GM12878 (cell line): Measurements from ENCODE around the gene ERP27. TPM values are rescaled to one million over a fixed set of nuclear protein-coding genes. Genes with fewer than 3 reads are reported as not detected.

Experiments used
- ATAC-seq: fragments of 200-7000 bp; cut with Tn5 transposase; 3 replicates; pipeline ENCODE4 v1.9.1; 2020; ENCODE audit warnings: mild to moderate bottlenecking, moderate library complexity
- BruUV-seq: library from RNA; stranded (reverse); fragments of 400-500 nt; replicated peaks from 2 replicates; lab custom pipeline; 2021; lab: Mats Ljungman, UMichigan
- CTCF ChIA-PET: fragments of 300-600 bp; sonication (Branson Sonifier 250); formaldehyde crosslinking; extraction: SDS; loops from one replicate; lab custom pipeline; 2021; ENCODE audit warnings: inconsistent platforms; lab: Yijun Ruan, JAX
- POLR2A ChIA-PET: fragments of 350-600 bp; formaldehyde crosslinking; extraction: SDS; loops from one replicate; lab custom pipeline; 2021; ENCODE audit warnings: inconsistent platforms; lab: Charles Lee
- RAD21 ChIA-PET: fragments of 300-600 bp; sonication (Branson Sonifier 250); formaldehyde crosslinking; loops from one replicate; lab custom pipeline; 2023; ENCODE audit warnings: antibody characterized with exemption; ENCODE audit not compliant: unreplicated experiment; lab: Charles Lee
- SMC1A ChIA-PET: fragments of 300-600 bp; sonication (Branson Sonifier 250); formaldehyde crosslinking; loops from one replicate; lab custom pipeline; 2023; ENCODE audit not compliant: unreplicated experiment, uncharacterized antibody; lab: Charles Lee
- DNase-seq: peaks from one replicate; pipeline ENCODE4 v3.0.0-alpha.2; 2011; ENCODE audit warnings: low read depth, low spot score
- FAIRE-seq: peaks from 3 replicates; lab custom pipeline; 2011; peaks lifted over from hg19 to GRCh38; lab: Jason Lieb, UNC
- H2AFZ ChIP-seq: 2 replicates; pipeline ENCODE4 v1.6.0; 2011; ENCODE audit warnings: low read depth, low read length, control low read depth; ENCODE audit not compliant: control insufficient read depth
- H3K27ac ChIP-seq: 2 replicates; pipeline ENCODE4 v1.5.1; 2011; ENCODE audit warnings: control low read depth; ENCODE audit not compliant: control insufficient read depth, insufficient read depth
- H3K27me3 ChIP-seq, 2 experiments: replicated peaks in 1 of 2; 2 replicates each; pipeline versions ENCODE4 v1.6.0 to v1.6.1; 2011; ENCODE audit warnings: low read length in 1 of 2; ENCODE audit not compliant: control insufficient read depth in 2 of 2, insufficient read depth in 2 of 2
- H3K36me3 ChIP-seq, 2 experiments: 2 replicates each; pipeline ENCODE4 v1.5.1; 2011; ENCODE audit warnings: low read length in 1 of 2; ENCODE audit not compliant: control insufficient read depth in 2 of 2, insufficient read depth in 2 of 2
- H3K4me1 ChIP-seq: 2 replicates; pipeline ENCODE4 v1.6.1; 2011; ENCODE audit warnings: mild to moderate bottlenecking, low read length, moderate library complexity, mixed read lengths; ENCODE audit not compliant: control insufficient read depth, insufficient read depth
- H3K4me2 ChIP-seq: 2 replicates; pipeline ENCODE4 v1.6.0; 2011; ENCODE audit warnings: control low read depth; ENCODE audit not compliant: control insufficient read depth, insufficient read depth
- H3K4me3 ChIP-seq: fragments of 200-600 bp; sonication (generic); 2 replicates; pipeline ENCODE4 v1.5.1; 2016
- H3K79me2 ChIP-seq: 2 replicates; pipeline ENCODE4 v1.6.0; 2011; ENCODE audit warnings: low read length; ENCODE audit not compliant: control insufficient read depth, insufficient read depth
- H3K9ac ChIP-seq: 2 replicates; pipeline ENCODE4 v1.8.0; 2011; ENCODE audit warnings: low read length, control low read depth, mixed read lengths; ENCODE audit not compliant: control insufficient read depth, insufficient read depth
- H3K9me3 ChIP-seq: replicated peaks from 3 replicates; pipeline ENCODE4 v1.5.1; 2011; ENCODE audit warnings: mild to moderate bottlenecking, low read length; ENCODE audit not compliant: control insufficient read depth, insufficient read depth
- H4K20me1 ChIP-seq: 2 replicates; pipeline ENCODE4 v1.6.0; 2011; ENCODE audit not compliant: control insufficient read depth, insufficient read depth
- BCL3 ChIP-seq: IDR thresholded peaks from 2 replicates; pipeline ENCODE4 v1.6.1; 2011; ENCODE audit warnings: borderline replicate concordance, low read depth, mild to moderate bottlenecking, moderate library complexity, low read length; ENCODE audit not compliant: insufficient read depth, poor library complexity, severe bottlenecking
- IRF4 ChIP-seq: IDR thresholded peaks from 2 replicates; pipeline ENCODE4 v1.6.1; 2011; ENCODE audit warnings: low read depth, low read length
- KAT2A ChIP-seq: conservative IDR thresholded peaks from 2 replicates; pipeline ENCODE4 v1.6.1; 2011; ENCODE audit warnings: low read depth, low read length; ENCODE audit not compliant: control insufficient read depth
- MYB ChIP-seq: fragments of 150-350 bp; IDR thresholded peaks from 2 replicates; pipeline ENCODE4 v1.6.1; 2014; ENCODE audit warnings: mild to moderate bottlenecking, low read depth, low read length, borderline replicate concordance
- NFIC ChIP-seq: IDR thresholded peaks from 2 replicates; pipeline ENCODE4 v1.6.1; 2012; ENCODE audit warnings: low read depth, mild to moderate bottlenecking, inconsistent platforms, low read length, moderate library complexity
- REST ChIP-seq: IDR thresholded peaks from 2 replicates; pipeline ENCODE4 v1.6.1; 2012; ENCODE audit warnings: mild to moderate bottlenecking, low read depth, low read length
- SMARCA5 ChIP-seq: fragments of 450-650 bp; IDR thresholded peaks from 2 replicates; pipeline ENCODE4 v1.6.1; 2017; ENCODE audit warnings: mild to moderate bottlenecking
- SRF ChIP-seq, 2 experiments: IDR thresholded peaks; 2 replicates each; pipeline ENCODE4 v1.6.1; 2011; ENCODE audit warnings: low read depth in 2 of 2, low read length in 2 of 2, mild to moderate bottlenecking in 1 of 2, moderate library complexity in 1 of 2
- STAT1 ChIP-seq: fragments of 450-650 bp; conservative IDR thresholded peaks from 2 replicates; pipeline ENCODE4 v1.6.1; 2014; ENCODE audit warnings: antibody characterized with exemption, mild to moderate bottlenecking
- TAF1 ChIP-seq: IDR thresholded peaks from 2 replicates; pipeline ENCODE4 v1.6.1; 2011; ENCODE audit warnings: mild to moderate bottlenecking, low read depth, low read length, borderline replicate concordance
- TARDBP ChIP-seq: IDR thresholded peaks from 2 replicates; pipeline ENCODE4 v1.6.1; 2016; ENCODE audit warnings: borderline replicate concordance
- TCF12 ChIP-seq: IDR thresholded peaks from 2 replicates; pipeline ENCODE4 v1.6.1; 2011; ENCODE audit warnings: low read depth, mild to moderate bottlenecking, low read length
- YBX1 ChIP-seq: fragments of 450-650 bp; IDR thresholded peaks from 2 replicates; pipeline ENCODE4 v1.6.1; 2016; ENCODE audit warnings: antibody characterized with exemption
- WGBS: methylation state at CpG from one replicate; pipeline ENCODE4 v1.1.6; 2016; ENCODE audit warnings: low lambda C conversion rate; ENCODE audit not compliant: insufficient replicate concordance, insufficient coverage; ENCODE audit errors: missing lambda C conversion rate; 5-methylcytosine and 5-hydroxymethylcytosine counted together
- in situ Hi-C: fragments of 300-500 bp; cut with MboI; formaldehyde crosslinking; loops from 9 replicates; pipeline ENCODE4 v1.14.3; 2018; ENCODE audit warnings: mixed read lengths
- intact Hi-C: fragments of 100-400 bp; cut with micrococcal nuclease; formaldehyde crosslinking; loops from one replicate; pipeline ENCODE4 v1.14.2; 2022; ENCODE audit not compliant: unreplicated experiment
- polyA plus RNA-seq, 11 experiments: library from polyadenylated mRNA; depleted of rRNA in 4 of 11; unstranded in 6 of 11; stranded (reverse) in 5 of 11; fragments of >200 nt; fragmentation: Nextera tagmentation in 4 of 11; fragmentation: Illumina TruSeq in 1 of 11; extraction: Ambion mirVana in 4 of 11; extraction: Trizol in 1 of 11; gene quantifications; 1 replicate in 1 of 11; 2 replicates in 10 of 11; pipeline versions ENCODE4 v1.2.1 to v1.2.3, GENCODE V29; 2011 to 2016; ENCODE audit warnings: inconsistent platforms in 2 of 11, missing spikeins in 2 of 11, low read depth in 1 of 11
- total RNA-seq, 4 experiments: library from RNA; depleted of rRNA in 3 of 4; stranded (reverse); fragments of >200 nt in 3 of 4; fragmentation: Illumina TruSeq in 1 of 4; extraction: Trizol in 1 of 4; gene quantifications; 2 replicates each; pipeline versions ENCODE4 v1.2.1 to v1.2.3, GENCODE V29; 2013 to 2021

The ERP27 gene
- total and polyA plus RNA-seq, 10 of the 15 experiments (the other 5 are each of a cell fraction or from before 2014, with no cell fraction given), result 0.91 to 2.4 (median 1.4) TPM

- FAIRE-seq, result no peak
- no peaks in the 10 kb centered on the region for H3K27me3 ChIP-seq
- ChIA-PET SMC1A (interaction anchor here (0.7 to 2.1 kb wide), 10 partner anchors 11 to 100 kb away, joined by 3 to 6 read pairs (median 4); partner anchors contain the start of gene WBP11), CTCF (interaction anchor here (0.7 to 2.1 kb wide), 6 partner anchors 8 to 109 kb away, joined by 4 to 7 read pairs (median 6); no protein-coding TSS in a partner anchor), POLR2A (interaction anchor here (0.6 kb wide), 1 partner anchor 117 kb away, joined by 3 read pairs; no protein-coding TSS in a partner anchor), RAD21 (no interaction called here)
- peaks cover 4% of the 10 kb centered on the region; the same call in 1 of the 2 replicates for H3K4me1 ChIP-seq
- in situ Hi-C loops, result no loop called here
- no peak overlapping the region for H2AFZ ChIP-seq
- no peak for DNase-seq
- H3K27ac ChIP-seq, result no peak overlapping the region
- no peaks in the 10 kb centered on the region for H3K36me3 ChIP-seq
- H3K9ac ChIP-seq, result no peak overlapping the region
- H3K9me3 ChIP-seq, result no peaks in the 10 kb centered on the region
- 0 out of 3 replicates have a peak, but pooled peaks have one; percentile 24 for ATAC-seq
- no peaks in the 10 kb centered on the region for H4K20me1 ChIP-seq
- no TSS peak for BruUV-seq
- H3K79me2 ChIP-seq, result no peaks in the 10 kb centered on the region
- intact Hi-C loops, result no loop called here
- WGBS, result 65% methylated on average over 2 of the region's 2 CpGs
- no peak overlapping the region for H3K4me3 ChIP-seq
- TF ChIP-seq YBX1, result no peak
- peak; percentile 28 to 54; a peak in 1 of 4 replicates for TF ChIP-seq SRF (IDR thresholded peaks at IDR 0.05; ENCODE audit: low read depth in 2 of 2, low read length in 2 of 2)
- no peak for TF ChIP-seq BCL3
- H3K4me2 ChIP-seq, result no peak overlapping the region; the same call in 1 of the 2 replicates
Measured at GRCh38 chr12:14902465-14902864, 35.9 kb downstream of the ERP27 start.

- ChIA-PET POLR2A (no interaction called here), RAD21 (interaction anchor here (1.9 kb wide), 1 partner anchor 53 kb away, joined by 5 read pairs; no protein-coding TSS in a partner anchor), CTCF (no interaction called here), SMC1A (no interaction called here)
- no peaks in the 10 kb centered on the region for H4K20me1 ChIP-seq
- no peaks in the 10 kb centered on the region for H3K36me3 ChIP-seq
- H2AFZ ChIP-seq, result no peak overlapping the region
- BruUV-seq, result no TSS peak
- no peaks in the 10 kb centered on the region for H3K79me2 ChIP-seq
- no peak overlapping the region for H3K9ac ChIP-seq
- intact Hi-C loops, result no loop called here
- DNase-seq (no peak), FAIRE-seq (no peak), ATAC-seq (no peak; the same call in 2 of the 3 replicates)
- no peaks in the 10 kb centered on the region for H3K27me3 ChIP-seq
- in situ Hi-C loops, result no loop called here
- WGBS, result 94% methylated on average over 1 of the region's 1 CpG
- H3K4me3 ChIP-seq, result no peak overlapping the region
- H3K4me2 ChIP-seq, result no peak overlapping the region
- peaks cover 4% of the 10 kb centered on the region; the same call in 1 of the 2 replicates for H3K4me1 ChIP-seq
- no peaks in the 10 kb centered on the region for H3K9me3 ChIP-seq
- no peak overlapping the region for H3K27ac ChIP-seq
- TF ChIP-seq TCF12 (no peak), IRF4 (no peak), REST (no peak), STAT1 (no peak), TARDBP (no peak), MYB (no peak), NFIC (no peak), KAT2A (no peak), SMARCA5 (no peak), TAF1 (no peak)
Measured at GRCh38 chr12:14901228-14901562, 37.1 kb downstream of the ERP27 start.
